Activated CD8-positive, alpha-beta memory T cell treated with anti-CD3 and anti-CD28 coated beads, Interleukin-2, amount 50 U/mL, for 48 hours (primary cell): ENCODE data around the gene NPFFR1.

Source experiments
- DNase-seq: peaks from one replicate; pipeline ENCODE4 v3.0.0-alpha.2; 2020

Gene NPFFR1, protein sequence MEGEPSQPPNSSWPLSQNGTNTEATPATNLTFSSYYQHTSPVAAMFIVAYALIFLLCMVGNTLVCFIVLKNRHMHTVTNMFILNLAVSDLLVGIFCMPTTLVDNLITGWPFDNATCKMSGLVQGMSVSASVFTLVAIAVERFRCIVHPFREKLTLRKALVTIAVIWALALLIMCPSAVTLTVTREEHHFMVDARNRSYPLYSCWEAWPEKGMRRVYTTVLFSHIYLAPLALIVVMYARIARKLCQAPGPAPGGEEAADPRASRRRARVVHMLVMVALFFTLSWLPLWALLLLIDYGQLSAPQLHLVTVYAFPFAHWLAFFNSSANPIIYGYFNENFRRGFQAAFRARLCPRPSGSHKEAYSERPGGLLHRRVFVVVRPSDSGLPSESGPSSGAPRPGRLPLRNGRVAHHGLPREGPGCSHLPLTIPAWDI

DNA sequence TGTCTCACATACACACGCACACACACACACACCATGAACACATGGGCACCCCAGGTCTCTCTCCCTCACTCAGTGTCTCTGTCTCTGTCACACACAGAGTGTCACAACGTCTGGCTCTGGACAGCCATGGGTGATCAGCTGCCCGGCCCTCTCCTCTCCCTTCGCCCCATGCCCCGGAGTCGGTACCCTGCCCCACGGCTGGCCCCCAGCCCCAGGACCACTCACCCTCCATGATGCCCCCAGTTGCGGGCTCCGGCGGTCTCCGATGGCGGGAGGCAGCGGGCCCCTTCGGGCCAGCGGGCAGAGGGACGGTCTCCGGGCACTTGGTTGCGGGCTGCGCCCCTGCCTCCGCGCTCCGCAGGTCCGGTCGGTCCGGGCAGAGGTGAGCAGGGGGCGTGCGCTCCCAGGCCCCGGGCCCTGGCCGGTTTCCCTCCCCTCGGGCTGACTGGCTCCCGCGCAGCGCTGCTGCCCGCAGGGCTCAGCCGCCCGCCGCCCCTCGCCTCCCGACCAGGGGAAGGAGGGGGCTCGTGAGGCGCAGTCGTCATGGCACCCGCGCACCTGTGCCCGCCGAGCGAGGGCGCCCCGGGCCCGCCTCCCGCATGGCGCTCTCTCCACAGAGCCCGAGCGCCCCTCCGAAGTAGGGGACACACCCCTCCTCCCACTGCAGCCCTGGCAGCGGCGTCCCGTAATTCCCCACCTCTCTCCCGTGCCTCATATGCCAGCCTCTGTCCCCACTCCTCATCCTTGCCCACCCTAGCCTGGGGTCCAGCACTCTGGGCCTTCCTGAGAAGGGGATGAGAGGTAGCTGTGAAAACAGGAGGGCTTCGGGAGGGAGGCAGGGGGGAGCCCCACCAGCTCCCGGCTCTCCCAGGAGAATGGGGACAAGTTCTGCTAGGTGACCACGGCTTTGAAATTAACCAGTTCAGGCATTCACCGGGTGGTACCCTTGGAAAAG, at the start of gene NPFFR1:
NPFFR1 (minus strand) TSS at position 560 of the 955 bp plus-strand sequence; CDS start at position 232, 328 bp downstream.
- DNase-seq, result no peak

DNA sequence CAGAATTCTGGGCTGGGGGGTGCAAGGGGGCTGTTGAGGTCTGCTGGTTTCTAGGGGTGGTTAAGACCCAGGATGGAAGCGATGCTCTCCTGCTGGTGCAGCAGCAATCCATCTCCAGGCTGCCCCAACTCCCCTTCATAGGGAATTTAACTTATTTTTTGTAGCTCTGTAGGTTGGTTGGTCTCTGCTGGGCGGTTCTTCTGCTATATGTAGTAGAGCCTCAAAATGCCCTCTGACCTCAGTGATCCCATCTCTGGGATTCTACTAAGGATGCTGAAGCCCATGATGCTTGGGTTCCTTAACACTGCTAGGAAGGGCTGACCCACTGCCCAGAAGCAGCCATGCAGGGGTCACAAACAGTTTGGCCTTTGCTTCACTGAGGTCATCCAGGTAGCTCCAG, 49.5 kb upstream of the NPFFR1 start:
- no peak for DNase-seq

DNA sequence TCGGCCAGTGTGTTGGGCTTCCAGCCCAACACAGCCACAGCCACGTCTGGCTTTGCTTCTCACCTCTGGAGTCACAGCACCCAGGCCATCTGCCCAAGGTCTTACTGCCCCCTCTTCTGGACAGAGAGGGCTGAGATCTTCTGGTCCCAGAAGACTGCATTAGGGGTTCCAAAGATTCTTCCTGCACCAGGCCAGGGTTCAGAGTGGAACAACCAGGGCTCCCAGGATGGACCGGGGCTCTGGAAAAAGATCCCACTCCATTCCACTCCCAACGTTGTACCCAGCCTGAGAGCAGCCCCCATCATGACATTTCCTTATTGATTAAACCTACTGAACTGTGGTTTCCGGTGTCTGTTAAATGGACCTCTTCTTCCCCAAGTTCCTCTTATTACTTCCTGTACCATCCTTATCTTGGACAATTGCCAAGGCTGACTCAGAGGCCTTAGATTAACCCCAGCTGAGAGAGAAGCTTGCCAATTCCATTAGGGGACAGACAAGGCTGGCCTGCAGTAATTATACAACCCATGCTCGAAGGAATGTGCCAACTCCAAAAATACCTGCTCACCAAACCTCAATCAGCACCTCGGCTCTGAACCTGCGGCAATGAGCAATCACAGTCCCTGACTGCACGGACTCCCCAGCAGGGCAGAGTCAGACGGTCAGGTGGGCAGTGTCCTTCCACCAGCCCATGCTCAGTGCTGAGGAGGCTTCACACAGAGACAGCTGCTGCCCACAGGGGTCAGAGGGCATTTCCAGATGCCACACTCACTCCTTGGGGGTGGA, 47.9 kb upstream of the NPFFR1 start:
- DNase-seq, result no peak

DNA sequence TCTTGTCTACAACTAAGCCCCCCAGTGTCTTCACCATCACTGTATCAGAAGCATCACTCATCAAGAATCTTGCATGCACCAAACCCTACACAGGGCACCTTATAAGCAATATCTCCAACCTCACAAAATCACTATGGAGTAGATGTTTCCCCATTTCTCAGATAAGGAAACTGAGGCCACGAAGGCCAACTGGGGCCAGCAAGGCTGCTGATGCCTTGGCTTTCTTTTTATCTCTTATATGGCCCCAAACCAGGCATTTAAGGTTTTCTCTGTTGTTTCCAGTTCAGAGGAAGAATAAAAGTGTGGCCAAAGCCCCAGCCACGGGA, 47.3 kb upstream of the NPFFR1 start:
- no peak for DNase-seq

DNA sequence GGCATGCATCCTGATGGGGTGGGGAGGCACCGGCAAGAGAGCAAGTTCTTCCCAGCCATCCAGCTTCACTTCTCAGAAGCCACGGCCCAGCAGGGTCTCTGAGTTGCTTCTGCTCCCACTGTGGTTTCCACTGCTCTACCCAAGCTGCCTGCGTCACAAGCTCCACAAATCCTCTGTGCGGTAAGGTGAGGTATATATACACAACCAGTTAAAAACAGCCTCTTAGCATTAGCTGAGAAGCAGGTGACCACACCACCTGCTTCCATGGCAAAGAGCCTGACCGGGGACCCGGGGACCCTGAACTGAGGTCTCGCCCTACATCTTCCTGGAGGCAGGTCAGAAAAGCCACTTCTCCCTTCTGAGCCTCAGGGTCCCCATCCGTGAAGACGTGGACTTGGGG, 46.9 kb upstream of the NPFFR1 start:
- no peak for DNase-seq

DNA sequence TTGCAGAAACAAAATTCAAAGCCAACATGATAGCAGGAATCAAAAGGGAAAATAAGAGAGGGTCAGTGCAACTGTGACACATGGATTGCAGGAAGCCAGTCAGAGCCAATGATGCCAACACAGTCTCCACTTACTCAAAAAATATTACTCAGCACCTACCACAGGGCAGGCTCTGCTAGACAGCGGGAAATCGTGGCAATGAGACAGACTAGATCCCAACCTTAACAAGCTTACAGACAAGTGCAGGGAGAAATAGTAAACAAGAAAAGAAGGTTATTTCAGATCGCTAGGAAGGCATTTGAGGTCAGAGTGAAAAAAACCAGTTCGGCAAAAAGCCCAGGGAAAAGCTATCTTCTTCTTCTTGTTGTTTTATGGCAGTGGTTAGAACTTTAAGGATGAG, 45.2 kb upstream of the NPFFR1 start:
- DNase-seq, result no peak

DNA sequence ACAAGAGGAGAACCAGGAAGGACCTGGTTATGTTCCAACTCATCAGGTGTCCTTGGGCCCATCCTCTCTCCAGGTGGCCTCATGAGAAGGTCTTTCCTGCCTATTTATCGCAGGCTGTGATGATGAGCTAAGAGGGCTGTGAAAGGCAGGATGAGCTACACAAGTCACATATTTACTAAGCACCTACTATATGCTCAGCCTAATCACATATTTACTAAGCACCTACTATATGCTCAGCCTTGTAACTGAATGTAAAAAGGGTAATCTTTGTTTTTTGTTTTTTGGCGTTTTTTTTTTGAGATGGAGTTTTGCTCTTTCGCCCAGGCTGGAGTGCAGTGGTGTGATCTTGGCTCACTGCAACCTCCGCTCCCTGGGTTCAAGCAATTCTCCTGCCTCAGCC, 44.2 kb upstream of the NPFFR1 start:
- no peak for DNase-seq

DNA sequence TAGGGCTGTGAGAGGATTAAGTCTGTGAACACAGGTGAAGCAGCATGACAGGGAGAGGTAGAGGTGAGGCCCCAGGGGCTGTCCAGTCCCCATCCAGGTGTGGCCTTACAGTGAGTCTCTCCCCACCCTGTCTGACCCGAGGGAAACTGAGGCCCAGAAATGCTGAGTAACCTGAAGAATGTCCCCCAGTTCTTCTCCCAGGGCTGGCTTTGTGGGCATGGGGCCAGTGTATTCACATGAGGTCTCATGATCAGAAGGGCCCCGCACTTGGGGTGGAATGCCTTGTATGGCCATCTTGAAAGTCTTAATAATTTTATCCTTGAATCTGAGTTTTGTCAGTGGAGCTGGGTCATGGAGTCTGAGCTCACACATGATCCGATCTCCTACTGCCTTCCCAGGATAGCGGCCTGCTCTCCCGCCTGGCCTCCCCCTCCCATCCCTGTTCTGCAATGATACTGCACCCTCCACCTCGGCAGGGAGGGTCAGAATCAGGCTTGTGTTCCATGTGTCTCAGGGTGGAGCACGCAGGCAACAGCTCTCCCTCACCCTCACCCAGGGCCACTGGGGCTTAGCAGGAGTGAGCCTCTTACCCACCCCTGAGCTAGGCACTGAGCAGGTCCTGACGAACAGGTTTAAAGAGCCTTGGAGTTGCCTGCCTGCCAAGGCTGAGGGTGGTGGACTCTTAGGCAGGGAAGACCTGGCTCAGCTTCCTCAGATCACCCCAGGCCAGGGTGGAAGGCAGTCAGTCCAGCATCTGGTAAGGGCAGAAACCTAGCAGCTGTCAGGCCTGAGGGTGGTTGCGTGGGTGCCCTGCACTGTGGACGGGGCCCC, 41.4 kb upstream of the NPFFR1 start:
- DNase-seq, result no peak

DNA sequence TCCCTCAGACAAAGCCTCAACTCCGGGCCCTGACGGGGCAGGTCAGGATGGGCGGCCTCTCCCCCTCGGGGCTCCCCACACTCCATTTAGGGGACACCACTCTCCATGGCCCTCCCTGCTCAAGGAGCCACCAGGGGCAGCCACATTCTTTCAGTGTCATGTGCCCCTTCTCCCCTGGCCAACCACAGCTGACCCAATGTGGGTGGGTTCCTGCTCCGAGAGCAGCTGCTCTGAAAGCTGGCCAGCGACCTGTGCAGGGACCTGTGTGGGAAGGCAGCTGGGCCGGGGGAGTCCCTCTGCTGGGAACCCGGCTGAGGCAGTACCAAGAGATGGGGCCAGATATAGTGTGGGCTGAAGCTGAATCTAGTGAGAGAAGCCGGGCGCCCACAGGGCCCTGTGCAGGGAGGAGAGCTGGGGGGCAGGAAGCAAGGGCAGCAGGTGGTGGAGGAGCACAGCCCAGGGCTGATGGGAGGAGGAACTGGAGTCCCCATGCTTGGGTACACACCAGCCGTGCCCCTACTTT, 40.6 kb upstream of the NPFFR1 start:
- DNase-seq, result no peak

DNA sequence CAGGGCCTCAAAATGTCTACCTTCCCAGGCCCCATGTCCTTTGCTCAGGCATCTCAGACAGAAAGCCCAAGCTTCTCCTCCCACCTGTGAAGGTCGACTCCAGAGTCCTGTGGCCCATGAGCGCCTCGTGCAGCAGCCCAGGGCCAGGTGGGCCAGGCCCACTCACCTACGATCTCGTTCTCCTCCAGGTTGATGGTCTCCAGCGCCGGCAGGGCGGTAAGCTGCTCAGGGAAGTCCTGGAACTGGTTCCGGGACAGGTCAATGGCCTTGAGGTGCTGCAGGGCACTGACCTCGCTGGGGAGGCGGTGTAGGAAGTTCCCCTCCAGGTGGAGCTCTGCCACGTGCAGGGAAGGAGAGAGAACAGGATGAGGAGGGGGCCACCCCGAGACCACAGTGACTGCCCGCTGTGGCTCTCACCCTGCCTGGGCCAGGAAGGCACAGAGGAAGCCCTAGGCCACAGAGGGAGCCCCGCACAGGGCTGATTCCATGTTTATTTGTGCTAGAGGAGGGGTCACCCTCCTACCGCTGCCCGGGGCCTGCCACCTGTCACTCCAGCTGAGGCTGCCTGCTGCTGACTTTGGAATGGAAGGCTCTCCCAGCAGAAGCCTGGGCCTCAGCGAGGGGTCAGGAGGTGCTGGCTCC, 40.0 kb upstream of the NPFFR1 start:
- DNase-seq, result no peak

DNA sequence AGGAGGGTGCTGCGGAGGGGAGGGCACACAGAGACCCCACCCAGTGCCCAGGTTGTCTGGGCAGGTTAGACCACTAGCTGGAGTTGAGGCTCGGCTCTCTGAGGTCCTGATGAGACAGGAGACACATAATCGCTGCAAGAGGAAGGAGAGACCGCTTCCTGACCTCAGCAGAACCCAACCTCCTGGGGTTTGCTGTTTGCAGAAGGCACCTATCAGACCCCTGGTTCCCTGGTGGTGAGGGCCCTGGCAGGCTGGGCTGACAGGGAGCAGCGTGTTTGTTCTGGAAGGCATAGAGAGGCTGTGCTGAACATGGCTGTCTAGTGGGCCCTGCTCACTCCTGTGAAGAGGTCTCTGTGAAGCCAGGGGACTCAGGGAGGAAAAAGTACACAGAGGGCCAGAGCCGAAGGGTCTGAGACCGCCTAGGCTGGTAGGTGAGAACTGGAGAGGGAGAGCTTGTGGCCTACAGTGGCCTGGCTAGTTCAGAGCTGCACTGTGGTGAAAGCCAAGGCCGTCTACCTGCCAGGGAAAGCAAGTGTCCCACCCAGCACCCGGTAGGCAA, 39.4 kb upstream of the NPFFR1 start:
- no peak for DNase-seq

DNA sequence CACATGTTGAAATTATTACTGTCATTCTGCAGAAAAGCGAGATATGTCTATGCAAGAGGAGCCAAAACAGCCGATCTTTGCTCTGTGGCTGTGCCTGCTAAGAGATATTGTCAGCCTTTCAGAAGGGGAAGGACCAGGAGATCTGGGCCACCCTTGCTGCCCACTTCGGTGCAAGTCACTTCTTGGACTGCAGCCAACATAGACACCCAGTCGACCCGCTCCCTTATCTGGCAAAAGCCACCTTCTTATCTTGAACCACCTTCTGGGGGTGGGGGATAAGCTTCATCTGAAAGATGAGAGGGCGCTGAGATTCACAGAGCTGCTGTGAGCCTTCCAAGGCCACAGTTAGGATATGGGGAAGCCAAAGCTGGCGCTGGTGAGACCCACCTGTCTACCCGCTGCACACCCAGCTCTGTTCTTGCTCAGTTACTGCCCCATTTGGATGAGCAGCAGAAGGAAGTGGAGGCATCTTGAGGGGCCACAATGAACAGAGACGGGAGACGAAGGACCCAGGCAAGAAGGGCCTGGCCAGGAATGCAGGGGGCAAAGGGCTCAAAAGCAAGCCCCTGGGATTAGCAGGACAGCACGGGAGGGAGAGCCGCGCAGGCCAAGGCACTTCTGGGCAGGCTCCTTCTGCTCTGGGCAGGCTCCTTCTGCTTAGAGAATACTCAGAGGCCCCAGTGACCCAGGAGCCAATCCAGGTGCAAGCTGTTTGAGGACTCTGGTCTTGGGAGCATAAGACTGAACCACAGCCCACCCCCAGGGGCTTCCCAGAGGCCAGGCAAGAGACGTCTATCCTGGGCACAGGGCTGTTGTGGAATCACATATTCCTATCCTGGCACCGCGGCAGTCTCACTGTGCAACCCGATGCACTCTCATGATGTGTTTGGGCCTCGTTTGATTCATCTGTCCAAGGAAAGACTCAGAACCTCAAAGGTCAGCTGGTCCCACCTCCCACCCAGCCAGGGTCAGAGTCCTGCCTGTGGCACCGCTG, 38.4 kb upstream of the NPFFR1 start:
- DNase-seq, result no peak

DNA sequence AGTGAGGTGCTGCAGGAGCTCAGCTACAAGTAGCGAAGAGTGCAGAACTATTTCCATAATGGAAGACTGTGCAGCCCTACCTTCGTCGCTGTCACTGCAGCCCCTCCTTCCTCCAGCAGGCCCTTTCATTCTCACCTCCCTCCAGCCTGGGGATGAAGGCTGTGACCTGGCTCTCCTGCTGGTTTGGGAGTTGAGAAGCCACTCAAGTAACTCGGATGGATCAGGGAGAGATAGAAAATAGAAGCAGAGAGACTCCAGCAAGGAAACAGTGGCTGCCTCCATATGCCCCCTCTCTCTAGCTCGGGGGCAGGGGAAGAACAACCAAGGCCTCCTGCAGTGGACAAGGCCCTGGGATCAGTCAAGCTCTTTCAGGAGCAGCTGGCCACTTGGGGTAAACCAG, 37.4 kb upstream of the NPFFR1 start:
- no peak for DNase-seq

DNA sequence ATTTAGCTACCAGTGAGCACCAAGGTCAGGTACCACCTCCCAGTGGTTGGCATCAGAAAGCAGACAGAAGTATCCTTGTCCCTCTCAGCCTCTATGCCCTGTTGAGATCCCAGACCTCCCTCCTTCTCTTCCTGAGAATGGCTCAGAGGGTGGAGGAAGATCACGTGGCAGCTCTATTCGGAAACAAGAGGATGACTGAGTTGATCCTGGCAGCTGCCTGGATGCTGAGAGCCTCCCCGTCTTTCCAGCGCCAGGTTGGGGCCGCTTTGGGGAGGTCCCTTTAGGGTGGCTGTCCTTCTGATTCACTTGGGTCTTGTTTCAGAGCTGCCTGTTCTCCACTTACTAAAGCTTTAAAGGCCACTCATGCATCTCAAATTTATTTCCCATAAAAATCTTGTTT, 36.9 kb upstream of the NPFFR1 start:
- no peak for DNase-seq

DNA sequence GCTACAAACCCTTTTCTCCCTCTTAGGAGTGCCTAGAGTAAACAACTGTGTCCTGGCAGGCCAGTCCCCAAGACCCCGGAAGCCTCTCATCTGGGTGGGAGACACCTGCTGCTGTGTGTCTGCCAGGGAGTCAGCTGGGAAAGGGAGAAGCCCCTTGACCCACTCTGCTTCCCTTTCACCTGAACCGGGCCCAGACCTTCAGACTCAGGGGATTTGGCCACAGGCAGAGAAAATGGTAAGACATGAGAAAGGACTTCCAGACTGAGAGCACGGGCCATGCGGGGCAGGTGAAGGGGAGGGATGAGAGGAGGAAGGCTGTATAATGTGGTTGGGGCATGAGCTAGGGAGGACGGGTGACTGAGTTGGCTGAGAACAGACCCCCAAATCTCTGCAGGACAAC, 36.0 kb upstream of the NPFFR1 start:
- DNase-seq, result no peak

DNA sequence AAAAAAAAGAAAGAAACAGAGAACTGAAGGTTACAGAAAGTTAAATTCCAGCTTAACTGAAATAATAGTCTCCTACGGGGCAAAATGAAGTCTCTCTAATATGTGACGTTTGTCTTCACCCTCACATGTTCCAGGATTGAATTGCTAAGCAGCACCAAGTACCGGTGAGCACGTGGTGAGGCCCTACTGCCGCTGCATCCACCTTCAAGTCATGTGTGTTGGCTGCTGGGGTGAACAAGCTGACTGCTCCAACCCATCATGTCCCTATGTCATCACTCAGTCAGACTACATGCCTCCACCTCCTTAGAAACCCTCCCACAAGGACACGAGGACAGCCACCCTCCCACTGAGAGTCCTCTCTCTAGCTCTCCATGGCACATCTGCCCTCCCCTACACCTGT, 35.4 kb upstream of the NPFFR1 start:
- DNase-seq, result no peak

DNA sequence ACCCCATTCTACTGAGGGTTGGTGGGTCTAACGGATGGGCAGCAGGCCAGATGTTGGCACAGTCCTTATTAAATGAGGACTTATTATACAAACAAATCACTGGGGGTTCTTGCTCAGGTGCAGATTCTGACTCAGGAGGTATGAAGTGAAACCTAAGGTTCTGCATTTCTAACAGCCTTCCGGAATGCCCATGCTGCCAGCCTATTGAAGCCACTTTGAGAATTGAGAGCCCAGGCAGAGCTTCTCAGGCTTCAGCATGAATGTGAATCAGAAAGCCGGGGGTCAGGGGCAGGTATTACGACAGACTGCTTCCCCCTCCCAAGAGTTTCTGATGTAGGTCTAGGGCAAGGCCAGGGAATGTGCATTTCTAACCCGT, 34.1 kb upstream of the NPFFR1 start:
- no peak for DNase-seq

DNA sequence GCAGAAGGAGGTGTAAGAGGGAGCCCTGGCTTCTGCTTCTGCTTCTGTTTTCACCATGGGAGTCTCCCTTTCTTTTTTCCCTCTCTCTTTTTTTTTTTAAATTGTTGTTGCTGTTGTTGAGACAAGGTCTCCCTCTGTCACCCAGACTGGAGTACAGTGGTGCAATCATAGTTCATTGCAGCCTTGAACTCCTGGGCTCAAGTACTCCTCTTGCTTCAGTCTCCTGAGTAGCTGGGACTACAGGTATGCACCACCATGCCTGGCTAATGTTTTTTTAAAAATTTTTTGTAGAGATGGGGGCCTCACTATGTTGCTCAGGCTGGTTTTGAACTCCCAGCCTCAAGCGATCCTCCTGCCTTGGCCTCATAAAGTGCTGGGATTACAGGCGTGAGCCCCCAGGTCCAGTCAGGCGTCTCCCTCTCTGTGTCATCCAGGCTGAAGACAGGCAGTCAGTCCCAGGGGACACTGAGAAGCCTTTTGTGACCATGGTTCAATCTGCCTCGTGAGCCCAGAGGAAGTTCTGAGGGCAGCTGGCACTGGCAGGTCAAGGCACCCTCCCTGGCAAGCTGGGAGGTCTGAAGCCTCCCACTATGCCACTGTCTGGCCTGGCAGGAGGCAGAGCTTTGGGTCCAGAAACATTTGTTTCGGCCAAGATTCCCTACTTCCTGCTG, 33.6 kb upstream of the NPFFR1 start:
- no peak for DNase-seq

DNA sequence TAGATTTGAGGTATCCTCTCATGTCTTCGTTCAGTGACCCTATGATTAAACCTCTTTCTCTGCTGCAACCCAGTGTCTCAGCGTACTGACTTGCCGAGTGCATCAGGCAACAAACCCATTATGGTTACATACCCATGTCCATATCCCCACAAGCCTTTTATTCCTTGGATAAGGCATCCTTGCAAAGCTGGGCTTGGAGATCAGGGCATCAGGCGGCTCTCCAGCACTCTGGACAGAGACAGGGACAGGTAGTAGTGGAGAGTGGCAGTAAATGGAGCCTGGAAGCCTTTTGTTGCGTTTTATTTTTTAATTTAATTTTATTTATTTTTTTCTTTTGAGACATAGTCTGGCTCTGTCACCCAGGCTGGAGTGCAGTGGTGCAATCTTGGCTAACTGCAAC, 32.0 kb upstream of the NPFFR1 start:
- DNase-seq, result no peak
